NCI-H2029 (cell line): ENCODE results near the gene NCCRP1.

ENCODE experiments used
- DNase-seq: peaks from one replicate; lab custom pipeline; 2025; lab: John Stamatoyannopoulos, UW

The NCCRP1 gene, protein sequence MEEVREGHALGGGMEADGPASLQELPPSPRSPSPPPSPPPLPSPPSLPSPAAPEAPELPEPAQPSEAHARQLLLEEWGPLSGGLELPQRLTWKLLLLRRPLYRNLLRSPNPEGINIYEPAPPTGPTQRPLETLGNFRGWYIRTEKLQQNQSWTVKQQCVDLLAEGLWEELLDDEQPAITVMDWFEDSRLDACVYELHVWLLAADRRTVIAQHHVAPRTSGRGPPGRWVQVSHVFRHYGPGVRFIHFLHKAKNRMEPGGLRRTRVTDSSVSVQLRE

DNA sequence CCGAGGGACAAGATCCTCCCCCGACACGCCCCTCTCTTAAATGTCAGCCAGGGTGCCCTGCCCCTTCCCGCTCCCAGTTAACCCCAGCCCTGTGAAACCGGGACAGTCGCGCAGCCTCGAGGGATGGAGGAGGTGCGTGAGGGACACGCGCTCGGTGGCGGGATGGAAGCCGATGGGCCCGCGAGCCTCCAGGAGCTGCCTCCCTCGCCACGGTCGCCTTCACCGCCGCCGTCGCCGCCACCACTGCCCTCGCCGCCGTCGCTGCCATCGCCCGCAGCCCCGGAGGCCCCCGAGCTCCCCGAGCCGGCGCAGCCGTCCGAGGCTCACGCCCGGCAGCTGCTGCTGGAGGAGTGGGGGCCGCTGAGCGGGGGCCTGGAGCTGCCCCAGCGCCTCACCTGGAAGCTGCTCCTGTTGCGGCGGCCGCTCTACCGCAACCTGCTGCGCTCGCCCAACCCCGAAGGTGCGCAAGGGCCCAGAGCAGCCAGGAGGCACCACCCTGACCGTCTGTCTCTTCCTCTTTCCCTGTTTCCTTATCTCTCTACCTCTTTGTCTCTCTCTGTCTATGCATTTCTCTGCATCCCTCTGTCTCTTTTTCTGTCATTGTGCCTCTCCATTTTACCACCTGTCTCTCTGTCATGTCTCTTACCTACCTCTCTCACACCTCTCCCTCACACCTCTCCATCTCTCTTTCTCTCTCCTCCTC lies at the start of gene NCCRP1:
NCCRP1 (plus strand) TSS at position 105 of the 703 bp plus-strand sequence; CDS start at position 124, 19 bp downstream.
- no peak for DNase-seq

DNA sequence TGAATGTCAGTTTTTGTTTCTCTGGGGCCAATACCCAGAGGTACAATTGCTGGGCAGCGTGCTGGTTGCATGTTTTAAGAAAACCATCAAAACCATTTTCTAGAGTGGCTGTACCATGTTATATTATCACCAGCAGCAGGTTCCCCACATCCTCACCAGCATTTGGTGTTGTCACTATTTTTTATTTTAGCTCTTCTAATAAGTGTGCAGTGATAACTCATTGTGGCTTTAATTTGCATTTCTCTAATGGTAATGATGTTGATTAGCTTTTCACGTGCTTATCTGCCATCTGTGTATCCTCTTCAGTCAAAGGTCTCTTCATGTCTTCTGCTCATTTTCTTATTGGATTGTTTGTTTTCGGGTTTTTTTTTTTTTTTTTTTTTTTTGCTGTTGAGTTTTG lies 49.3 kb upstream of the NCCRP1 start:
- no peak for DNase-seq

DNA sequence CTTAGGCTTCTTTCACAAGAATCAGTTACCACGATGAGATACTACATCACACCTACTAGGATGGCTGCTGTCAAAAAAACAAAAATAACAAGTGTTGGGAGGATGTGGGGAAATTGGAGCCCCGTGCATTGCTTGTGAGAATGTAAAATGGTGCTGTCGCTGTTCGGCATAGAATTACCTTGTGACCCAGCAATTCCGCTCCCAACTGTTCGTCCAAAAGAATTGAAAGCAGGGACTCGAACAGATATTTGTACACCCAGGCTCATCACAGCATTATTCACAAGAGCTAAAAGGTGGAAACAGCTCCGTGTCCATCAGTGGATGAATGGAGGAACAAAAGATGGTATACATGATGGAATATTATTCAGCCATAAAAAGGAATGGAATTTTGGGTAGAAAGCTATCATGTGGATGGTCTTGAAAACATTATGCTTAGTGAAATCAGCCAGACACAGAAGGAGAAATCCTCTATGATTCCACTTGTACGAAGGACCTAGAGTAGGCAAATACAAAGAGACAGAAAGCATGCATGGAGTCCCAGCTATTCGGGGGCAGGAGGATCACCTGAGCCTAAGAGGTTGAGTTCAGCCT lies 47.7 kb upstream of the NCCRP1 start:
- DNase-seq = no peak

DNA sequence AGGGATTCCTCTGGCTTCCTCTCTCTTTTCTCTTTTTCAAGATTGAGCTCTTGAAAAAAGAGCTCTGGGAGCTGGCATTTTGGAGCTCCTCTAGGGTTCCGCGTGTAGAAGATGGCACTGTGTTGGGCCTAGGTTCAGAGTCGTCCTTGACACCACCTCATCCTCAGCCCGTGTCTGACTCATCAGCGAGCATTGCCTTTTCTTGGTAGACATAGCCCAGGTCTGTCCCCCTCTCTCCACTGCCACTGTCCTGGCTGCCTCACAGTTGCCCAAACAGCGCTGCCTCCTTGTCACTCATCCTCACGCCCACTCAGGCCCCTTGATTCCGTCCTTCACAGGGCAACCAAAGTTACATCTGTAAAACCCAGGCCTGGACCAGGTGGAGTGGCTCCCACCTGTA lies 46.5 kb upstream of the NCCRP1 start:
- no peak for DNase-seq

DNA sequence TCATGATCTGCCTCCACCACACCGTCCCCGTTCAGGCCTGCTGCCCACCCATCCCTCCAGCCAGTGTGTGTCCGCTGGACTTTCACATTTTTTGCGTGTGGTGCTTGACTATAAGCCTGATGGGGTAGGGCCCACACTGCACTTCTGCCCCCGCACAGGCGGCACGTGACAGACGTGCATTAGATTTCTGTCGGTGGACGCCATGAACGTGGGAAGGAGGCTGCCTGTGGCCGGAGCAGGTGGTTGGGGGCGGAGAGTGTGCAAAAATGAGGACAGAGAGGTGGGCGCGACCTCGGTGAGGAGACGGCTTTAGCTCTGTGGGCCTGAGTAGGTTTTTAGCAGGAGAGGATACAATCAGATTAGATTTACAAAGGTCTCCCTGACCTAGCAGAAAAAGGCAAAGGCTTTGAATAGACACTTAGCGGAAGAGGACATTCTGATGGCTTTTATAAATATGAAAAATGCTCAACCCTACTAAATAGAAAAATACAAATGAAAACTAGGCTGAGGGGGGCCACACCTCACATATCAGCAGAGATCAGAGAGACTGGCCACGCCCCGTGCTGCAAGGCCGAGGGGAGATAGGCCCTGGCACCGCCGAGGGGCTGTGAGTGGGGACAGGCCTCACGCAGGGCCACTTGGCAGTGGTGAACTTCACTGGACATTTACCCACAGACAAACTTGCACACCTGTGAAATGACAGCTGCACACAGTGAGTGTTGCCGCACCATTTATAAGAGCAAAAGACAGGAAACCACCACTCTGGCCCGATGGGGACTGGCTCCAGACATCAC lies 45.8 kb upstream of the NCCRP1 start:
- DNase-seq = no peak

DNA sequence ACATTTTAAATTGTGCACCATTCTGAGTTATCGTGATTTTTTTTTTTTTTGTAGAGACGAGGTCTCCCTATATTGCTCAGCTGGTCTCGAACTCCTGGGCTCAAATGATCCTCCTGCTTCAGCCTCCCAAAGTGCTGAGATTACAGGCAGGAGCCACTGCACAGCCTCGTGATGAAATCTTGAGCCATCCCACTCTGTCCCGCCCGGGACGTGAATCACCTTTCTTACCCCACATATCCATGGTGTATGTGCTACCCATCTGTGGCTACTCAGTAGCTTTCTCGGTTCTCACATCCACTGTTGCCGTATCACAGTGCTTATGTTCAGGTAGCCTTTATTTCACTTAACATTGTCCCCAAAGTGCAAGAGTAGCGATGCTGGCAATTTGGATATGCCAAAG lies 44.7 kb upstream of the NCCRP1 start:
- no peak for DNase-seq

DNA sequence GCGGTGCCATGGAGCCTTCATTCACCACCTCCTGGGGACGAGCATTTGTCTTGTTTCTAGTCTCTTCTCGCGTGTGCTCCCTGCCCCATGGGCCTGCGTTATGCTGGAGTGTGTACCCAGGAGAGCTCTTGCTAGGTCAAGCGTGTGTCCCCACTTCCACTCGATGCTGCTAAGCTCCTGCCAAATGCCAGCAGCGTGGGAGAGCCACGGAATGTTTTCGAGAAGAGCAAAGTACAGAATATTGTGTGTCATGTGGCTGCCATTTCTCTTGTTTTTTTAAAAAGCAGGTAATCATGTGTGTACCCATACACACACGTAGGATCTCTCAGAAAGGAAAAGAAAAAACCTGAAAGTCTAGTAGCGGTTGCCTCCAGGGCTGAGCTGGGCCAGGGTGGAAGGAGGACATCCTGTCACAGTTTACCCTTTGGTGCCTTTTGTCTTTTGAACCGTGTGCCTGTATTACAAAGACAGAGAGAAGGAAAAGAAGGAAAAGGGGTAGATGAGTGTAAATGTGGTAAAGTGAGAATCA lies 42.6 kb upstream of the NCCRP1 start:
- DNase-seq = no peak

DNA sequence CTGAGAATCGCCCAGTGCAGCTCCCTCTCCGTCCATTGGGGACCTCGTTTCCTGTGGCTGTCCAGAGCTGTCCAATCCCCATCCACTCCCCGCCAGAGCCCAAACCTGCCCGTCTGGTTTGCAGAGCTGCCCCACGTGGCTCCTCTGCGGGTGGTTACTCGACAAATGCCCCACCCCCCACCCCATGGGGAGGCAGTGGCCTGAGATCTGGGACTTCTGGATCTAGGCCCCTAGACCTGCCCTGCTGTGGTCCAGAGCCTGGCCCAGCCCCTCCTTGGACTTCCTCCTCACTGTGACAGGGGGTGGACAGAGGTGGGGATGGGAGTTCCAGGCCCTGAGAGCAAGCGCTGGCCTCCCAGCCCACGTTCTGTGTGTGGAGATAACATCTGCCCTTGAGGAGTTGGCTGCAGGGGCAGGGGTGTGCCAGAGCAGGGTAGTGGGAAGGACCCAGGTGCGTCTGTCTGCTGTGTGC lies 42.1 kb upstream of the NCCRP1 start:
- DNase-seq = no peak

DNA sequence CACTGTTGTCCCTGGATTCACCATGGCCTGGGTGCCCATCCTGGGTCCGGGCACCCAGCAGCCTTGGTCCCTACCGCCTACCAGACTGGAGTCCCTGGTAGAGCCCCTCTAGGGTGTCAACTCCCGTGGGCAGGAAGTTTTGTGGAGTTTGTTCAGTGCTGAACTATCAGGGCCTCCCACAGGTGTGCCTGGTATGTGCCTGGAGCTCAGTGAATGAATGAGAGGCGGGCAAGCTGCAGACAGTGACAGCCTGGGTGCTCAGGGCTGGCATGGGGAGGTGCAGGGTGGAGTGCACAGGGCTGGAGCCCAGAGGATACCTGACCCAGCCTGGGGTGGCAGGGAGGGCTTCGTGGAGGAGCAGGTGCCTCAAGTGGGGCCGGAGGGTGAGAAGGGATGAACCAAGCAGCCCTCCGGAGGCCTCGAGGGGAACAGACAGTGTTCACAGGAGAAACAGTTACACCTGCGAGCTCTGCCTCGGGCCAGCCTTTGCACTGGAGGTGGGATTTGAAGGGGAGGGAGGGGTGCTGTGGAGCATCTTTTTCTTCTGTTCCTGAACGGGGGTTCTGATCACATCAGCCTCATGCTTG lies 41.6 kb upstream of the NCCRP1 start:
- DNase-seq = no peak

DNA sequence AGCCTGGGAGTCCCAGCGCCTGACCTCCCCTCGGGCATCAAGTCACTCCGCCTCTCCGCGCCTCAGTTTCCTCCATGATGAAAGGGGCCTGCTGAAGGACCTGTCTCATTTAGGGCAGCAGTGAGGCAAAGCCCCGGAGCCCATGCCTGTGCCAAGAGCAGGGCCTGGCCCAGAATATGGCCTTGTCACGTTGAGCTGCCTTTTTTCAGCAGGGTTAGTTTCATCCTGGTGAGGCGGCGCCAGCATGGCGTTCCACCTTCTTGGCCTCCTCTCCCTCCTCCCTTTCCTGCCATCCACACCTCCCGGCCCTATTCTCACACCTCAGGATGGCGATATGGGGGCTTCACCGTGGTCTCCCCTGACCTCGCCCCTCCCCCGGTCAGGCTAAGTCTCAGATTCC lies 41.0 kb upstream of the NCCRP1 start:
- DNase-seq = no peak

DNA sequence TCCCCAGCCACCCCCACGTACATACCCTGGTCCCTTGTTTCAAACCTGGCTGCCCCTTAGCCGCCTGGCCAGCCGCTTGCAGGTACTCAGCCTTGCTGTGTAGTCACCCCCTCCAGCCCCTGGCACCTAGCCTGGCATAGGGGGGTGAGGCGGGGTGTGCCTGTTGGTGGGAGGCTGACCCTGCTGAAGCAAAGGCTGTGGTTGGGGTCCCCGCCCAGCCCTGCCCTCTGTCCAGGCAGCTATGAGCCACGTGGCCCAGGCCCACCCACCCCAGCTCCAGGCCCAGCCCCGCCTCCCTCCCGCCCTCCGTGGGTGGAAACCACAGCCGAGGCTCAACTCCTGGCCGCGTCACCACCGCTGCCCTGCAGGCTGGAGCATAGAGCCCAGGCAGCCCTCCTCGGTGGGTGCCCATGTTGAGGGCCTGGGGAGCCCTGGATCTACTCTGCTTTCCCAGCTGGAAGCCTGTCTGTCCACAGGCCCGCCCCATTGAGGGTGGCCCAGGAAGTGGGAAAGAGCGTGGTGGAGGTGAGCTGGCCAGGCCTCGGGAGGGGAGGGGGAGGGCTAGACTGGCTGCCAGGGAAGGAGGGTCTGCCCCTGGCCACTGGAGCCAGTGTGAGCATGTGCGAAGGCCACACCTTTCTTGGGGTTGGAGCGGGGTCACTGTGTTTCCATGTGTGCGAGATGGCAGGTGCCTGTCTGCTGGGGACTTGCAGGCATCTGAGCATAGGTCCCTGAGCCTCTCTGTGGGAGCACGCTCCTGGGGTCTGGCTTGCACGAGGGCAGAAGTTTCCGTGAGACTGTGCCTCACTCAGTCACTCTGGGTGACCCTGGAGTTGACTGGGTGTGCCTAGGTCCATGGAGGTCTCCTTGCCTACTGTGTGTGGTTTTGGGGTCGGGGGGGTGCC lies 40.2 kb upstream of the NCCRP1 start:
- DNase-seq = no peak

DNA sequence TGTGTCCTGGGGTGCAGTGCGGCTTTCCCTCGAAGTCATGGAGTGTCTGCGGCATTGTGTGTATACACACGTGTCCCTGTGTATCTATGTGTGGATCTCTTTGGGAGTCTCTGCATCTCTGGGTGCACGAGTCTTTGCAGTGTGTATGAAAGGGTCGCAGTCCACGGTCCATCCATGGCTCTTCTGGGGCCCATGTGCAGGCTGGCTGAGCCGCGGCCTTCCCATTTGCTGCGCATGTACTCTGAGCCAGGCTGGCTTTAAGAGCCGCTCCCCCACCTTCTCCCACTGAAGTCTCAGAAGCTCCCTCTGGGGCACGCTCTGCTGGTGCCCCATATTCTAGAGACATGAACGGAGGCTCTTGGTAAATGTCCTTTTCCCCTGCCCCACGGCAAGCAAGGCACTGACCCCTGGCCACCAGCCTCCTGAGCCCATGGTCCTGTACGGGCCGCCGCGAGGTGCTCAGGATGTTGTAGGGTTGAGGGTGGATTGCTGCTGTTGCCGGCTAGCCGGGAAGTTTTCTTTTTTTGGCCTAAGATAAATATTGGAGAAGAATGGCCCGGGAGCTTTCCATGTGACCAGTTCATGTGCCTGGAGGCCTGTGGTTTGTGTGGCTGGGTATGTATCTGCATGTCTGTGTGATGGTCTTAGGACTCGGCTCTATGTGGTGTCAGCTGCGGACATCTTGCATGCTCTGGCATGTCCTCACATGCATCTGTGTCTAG lies 39.3 kb upstream of the NCCRP1 start:
- no peak for DNase-seq

DNA sequence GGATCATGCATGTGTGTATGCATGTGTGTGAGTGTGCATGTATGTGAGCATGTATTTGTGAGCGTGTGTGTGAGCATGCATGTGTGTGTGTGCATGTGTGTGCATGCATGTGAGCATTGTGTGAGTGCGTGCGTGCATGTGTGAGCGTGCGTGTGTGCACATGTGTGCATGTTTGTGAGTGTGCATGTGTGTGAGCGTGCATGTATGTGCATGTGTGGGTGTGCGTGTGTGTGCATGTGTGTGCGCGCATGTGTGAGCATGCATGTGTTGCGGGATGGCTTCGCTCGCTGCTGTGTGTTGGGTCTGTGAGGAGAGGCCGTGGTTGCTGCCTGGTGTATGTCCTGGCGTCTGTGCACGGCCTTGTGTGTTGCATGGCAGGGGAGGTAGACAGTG lies 38.8 kb upstream of the NCCRP1 start:
- DNase-seq = no peak

DNA sequence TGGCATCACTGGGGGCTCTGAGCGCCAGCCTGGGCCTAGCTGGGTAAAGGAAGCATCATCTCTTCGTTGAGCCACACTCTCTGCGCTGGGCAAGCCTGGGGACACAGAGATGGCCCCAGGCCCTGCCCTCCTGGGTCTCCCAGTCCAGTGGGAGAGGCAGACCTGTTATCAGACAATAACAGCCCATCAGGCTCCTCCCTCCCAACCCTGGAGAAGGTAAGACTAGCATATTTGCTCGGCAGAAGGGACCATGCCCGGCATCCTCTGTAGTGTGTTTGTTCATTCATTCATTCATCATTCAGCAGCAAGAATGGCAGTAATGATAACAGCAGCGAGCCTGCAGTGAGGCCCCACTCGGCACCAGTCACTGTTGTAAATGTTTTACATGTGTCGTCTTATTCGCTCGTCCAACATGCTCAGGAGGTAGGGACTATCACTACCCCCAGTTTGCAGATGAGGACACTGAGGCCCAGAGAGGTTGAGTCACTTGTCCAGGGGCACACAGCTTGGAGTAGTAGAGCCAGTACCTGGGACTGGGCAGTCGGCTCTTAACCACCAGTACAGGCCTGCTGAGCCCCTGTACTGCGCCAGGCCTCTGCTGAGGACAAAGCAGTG lies 38.0 kb upstream of the NCCRP1 start:
- no peak for DNase-seq

DNA sequence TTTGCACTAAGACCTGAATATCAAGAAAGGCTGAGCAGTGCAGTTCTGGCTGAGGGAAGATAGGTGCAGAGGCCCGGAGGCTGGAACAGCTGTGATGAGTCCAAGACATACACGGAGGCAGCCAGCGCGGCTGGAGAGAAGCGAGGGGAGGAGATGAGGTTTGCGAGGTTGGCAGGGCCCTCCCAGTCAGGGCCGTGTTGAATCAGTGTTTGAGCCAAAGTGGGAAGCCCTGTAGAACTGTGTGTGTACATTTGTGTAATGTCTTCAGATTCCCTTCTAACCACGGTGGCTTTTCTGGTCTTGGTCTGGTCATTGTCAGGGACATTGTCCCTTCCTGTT lies 36.3 kb upstream of the NCCRP1 start:
- no peak for DNase-seq

DNA sequence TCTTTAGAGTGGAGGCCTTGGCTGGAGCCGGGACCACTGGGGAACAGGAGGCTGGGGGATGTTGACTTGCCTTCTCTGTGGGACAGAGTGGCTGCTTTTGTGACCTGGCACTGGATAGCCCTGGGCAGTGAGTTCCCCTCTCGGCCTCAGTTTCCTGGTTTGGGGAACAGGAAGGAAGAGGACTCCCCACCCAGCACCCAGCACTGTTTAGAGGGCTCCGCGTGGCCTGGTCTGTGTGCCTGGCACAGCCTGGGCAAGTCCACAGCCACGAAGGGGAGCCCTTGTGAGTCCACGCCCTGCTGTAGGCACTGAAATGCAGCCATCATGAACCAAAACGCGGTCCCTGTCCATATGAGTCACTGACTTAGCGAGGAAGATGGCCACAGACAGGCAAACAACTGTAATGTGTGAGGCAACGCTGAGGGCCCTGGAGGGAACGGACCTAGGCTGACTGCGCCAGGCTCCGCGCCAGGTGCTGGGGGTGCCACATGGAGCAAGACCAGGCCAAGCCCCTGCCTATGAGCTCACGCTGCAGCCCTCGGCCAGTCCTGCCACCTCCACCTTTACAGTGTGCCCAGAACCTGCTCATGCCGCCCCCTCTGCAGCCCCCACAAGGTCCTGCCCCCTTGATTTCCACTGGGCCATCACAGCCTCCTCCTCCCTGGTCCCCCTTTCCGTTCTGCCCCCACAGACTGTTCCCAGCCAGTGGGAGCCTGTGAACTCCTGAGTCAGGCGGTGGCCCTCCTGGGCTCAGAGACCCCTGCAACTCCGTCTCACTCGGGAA lies 35.7 kb upstream of the NCCRP1 start:
- DNase-seq = no peak

DNA sequence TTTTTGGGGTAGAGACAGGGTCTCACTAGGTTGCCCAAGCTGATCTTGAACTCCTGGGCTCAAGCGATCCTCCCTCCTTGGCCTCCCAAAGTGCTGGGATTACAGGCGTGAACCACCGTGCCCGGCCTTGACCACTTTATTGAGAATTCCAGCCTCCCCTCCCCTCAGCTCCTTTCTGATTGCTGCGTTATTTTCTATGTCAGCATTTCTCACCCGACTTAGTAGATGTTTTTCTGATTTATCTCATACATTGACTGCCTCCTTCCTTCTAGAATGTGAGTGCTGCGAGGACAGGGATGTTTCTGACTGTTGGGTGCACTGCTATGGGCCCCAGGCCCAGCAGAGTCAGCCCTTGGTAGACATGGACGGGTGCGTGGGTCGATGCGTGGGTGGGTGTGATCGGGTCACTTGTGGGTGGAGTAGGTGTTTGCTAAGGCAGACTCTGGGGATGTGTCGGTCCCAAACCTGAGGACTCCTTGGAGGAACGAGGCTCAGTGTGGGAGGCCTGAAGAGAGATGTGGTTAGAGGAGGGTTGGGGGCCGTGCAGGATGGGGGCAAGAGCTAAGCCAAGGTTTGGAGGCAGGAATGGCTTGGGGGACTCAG lies 34.2 kb upstream of the NCCRP1 start:
- DNase-seq = no peak

DNA sequence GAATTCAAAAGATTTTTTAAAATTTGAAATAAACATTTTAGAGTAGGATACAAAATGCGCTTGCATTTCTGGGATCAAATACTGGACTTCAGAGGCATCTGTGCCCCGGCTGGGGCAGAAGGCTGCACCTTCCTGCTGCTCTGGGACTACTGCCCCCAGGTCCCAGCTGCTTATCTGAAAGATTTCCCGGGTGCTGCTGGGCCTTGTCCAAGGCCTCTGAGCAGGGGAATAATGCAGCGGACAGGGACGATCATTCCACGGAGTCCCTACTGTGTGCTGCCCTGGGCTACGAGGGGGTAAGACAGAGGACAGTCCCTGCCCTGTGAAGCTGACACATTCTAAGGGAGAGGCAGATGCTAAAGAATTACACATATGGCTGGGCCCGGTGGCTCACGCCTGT lies 33.1 kb upstream of the NCCRP1 start:
- no peak for DNase-seq

DNA sequence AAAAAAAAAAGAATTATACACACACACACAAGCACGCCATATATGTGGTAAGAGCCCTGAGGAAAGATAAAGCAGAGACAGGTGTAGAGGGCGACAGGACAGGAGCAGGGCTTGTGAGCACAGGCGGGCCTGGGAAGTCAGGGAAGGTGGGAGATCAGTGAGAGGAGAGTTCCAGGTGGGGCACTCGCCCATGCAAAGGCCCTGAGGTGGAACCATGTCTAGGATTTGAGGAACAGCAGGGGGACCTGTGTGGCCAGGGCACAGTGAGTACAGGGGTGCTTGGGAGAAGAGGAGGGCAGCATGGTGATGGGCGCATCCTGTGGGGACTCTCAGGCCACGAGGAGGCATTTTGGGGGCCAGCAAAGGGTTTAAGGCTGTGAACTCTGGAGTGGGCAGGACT lies 32.5 kb upstream of the NCCRP1 start:
- DNase-seq = no peak
